Renal pelvis (tissue), 4 donors: ENCODE measurements around the gene PANX3. TPM values are rescaled to one million over a fixed set of nuclear protein-coding genes. Genes with fewer than 3 reads are reported as not detected.

ENCODE experiments used
- DNase-seq: peaks from one replicate; pipeline ENCODE4 v3.0.0-alpha.2; 2013
- polyA plus RNA-seq, 3 donors: library from polyadenylated mRNA; unstranded; fragments of 120-200 nt; gene quantifications; one replicate each; pipeline ENCODE4 v1.2.1, GENCODE V29; 2013; ENCODE audit not compliant: insufficient read length in 3 of 3

PANX3 gene
- polyA plus RNA-seq, 3 donors, result not detected

DNA sequence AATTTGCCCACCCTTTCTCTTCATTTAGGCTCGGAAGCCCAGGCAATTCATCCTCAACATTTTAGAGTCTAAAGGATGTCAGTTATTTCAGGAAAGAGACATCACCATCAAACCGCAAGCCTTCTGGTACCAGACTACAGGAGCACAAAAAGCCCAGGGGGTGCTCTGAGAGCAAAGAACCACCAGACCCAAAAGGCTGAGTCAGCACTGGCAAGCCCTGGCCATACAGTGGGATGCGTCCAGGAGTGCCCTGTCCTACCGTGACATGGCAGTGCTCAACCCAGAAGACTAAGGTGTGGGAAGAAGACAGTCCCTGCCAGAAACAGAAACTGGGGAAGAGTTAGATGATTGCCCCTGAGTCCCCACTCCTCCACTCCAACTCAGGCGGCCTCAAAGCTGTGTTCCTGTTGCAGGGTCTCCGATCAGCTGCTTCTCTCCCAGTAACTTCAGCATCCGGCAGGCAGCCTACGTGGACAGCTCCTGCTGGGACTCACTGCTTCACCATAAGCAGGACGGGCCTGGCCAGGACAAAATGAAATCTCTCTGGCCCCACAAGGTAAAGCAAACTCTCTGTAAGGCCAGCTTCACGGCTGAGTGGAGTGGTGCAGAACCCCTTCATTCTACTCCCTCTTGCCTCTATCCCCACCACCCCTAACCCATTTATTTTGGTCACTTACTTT lies 1.5 kb downstream of the PANX3 start:
- no peak for DNase-seq

DNA sequence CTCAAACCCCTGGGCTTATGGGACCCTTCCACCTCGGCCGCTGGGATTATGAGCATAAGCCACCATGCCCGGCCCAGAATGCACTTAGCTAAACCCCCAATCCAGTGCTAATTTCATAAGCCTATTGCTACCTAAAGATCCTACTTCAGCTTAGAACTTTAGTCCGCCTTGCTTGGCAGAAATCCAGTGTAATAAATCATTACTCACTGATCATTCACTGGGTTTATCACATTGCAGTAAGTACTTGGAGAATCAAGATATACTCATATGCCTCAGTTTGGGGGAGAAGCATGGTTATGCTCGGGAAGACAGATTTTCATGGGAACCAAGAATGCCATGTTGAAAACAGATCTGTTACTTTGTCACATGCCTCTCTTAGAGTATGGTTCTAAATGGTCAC lies 7.6 kb downstream of the PANX3 start:
- no peak for DNase-seq

DNA sequence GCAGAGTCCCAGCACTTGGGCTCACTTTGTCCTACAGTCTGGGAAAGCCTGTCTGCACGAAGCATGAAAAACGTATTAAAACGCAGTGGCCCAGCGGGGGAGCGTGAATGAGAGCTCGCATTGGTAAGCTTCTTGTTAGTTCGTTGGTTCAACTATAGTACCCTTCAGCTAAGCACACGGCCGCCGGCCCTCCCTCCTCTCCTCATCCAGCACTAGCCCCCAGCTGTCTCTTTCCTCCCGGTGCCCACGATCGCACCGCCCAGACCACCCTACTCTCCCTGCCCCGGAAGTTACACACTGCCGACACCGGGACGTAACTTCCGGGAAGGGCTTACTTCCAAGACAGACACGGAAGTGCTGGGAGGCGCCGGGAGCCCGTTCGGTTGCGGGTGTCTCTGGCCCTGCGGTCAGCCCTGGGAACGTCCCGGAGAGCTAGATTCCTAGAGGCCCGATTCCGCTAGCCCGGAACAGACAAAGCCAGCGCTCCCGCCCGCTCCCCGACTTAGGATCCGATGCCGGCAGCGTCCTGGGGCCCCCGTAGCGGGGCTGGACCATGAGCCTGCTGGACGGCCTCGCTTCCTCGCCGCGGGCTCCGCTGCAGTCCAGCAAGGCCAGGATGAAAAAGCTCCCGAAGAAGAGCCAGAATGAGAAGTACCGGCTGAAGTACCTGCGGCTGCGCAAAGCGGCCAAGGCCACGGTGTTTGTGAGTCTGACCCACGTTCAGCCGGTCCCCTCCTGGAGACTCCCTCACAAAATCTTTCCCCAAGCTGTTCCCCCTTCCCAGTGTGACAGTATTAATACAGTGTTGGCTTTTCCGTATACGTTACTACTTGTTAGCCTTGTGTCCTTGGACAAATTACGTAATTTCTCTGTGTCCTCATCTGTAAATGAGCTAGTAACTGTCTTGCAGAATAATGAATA lies 11.6 kb downstream of the PANX3 start, which contains the start of gene TBRG1:
Gene TBRG1, plus strand, starts transcription at position 334 of the 921 bp plus-strand sequence. Its CDS starts 220 bp downstream, at position 554.
- DNase-seq, result peak; percentile 95

DNA sequence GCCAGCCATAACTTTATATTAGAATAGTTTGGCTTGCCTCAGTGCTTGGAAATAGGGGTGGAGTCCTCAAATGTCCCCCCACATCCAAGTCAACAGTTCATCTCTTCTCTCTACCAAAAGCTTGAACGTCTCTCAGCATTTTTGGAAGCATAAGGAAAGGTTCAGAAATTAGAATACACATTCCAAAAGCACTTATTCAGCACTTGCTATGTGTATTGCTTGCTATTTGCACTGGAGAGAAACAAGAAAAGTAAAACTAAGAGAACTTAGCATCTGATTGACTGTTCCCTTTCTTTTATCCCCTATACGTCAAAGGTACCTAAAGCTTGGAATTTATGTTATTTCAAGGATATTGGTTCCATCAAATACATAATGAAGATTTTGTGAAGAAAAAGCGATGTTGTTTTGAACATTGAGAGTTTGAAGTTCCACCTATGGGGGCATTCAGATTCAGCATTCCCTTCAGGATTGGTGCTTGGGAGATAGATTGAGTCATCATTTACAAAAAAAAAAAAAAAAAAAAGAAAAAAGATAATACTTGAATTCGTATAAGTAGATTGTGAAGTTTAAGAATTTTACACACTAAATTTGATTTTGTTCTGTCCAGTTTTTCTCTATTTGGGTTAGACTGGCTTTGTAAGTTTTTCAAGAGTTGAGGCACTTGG lies 12.8 kb downstream of the PANX3 start:
- DNase-seq, result no peak

DNA sequence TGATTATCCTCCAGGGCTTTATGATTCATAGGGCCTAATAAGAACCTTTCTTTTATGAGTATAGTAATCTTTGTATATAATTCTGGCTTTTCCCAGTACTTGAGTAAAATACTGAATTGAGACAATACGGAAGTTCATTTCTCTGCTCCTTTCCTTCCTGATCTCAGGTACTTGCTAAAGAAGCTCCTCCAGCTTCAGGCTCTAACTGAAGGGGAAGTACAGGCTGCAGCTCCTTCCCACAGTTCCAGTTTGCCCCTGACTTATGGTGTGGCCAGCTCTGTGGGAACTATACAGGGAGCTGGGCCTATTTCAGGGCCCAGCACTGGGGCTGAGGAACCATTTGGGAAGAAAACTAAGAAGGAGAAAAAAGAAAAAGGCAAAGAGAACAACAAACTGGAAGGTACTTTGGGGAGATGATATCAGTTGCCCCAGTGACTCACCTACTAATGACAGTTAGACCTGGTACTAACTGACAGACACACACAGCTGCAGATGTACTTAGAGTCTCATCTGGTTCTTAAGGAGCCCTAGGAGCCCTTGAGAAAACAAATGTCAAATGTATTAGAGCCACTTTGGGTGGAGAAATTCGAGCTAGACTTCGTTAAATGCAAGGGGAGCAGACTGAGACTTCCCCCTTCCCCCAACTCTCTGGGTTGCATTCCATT lies 14.4 kb downstream of the PANX3 start:
- DNase-seq, result no peak

DNA sequence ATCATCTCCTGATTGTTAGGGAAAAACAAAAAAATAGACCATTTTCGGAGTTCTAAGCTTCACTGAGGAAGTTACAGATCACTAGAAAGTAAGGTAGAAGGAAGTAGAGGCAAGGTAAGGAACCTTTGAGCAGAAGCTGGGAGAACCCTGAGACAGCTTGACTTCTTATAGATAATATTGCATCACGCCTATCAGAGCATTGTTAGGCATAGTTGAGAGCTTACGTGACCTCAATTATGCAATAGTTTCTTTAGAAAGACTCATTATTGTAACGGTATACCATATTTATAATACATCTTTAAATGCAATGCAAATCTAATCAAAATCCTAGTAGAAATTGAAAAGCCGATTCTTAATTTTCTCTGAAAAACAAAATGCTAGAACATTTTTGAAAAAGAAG lies 16.3 kb downstream of the PANX3 start:
- no peak for DNase-seq

DNA sequence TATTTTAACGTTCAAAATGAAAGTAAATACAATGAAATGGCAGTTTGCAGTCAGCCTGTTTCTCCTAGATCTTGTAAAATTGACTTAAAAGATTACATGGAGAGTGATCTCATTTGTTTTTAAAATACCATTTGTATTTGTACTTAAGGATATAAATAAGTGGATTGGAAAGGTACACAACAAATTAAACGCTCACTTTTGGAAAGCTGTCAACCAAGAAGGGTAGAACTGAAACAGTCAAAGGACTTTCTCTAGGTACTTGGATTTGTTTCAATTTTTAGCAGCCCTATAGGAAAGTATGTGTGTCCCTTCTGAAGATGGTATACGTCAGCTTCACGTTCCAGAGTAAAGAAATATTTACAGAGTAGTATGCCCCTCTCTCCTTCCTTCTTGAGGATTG lies 18.7 kb downstream of the PANX3 start:
- DNase-seq, result no peak

DNA sequence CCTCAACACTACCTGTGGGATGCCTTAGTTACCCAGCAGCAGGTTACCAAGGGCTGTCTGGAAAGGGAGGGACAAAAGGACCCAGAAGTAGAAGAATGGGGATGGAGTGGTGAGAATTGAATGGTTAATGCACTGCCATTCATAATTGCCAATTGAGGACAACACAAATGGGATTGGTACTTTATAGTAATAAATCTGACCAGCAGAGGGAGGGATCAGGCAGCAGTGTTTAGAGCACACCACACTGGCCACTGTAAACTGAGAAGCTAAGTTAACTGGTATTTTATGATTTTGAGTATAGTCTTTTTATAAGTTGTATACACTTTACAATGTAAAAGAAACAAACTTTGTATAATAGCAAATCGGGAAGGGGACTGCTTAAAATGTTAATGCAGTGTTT lies 22.1 kb downstream of the PANX3 start:
- no peak for DNase-seq

DNA sequence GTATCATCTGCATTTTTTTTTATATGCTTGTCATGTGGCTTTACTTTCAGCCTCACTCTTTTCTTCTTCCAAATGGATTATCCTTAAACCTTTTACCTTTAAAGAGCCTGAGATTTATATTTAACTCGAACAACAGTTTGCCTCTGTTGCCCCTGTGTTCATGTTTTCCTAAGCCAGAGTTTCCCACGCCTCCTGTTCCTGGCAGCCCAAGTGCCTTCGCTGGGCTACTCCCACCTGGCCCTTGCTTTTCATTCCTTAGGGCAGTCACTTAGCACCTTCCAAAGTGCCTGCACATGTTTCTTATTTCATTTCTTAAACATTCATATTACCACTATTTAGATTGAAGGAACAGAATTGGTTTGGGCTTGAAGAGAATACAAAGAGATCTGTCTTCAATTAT lies 24.7 kb downstream of the PANX3 start:
- no peak for DNase-seq

DNA sequence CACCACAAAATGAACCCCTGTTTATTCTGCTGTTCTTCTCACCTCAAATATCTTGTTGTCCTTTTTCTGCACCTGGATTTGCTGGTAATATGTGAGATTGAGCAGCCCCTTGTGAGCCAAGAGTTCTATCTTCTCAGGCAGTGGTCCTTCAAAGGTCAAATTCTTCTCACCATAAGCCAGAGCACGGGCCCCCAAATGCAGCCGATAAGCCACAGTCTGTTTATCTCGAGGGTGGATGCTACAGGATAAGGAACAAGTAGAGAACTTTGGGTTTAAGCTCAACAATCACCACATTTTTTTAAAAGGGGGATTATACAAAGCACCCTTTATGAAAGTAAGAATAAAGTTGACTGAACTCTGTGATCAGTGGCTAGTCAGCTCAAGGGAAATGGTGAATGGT lies 27.3 kb downstream of the PANX3 start:
- DNase-seq, result no peak

DNA sequence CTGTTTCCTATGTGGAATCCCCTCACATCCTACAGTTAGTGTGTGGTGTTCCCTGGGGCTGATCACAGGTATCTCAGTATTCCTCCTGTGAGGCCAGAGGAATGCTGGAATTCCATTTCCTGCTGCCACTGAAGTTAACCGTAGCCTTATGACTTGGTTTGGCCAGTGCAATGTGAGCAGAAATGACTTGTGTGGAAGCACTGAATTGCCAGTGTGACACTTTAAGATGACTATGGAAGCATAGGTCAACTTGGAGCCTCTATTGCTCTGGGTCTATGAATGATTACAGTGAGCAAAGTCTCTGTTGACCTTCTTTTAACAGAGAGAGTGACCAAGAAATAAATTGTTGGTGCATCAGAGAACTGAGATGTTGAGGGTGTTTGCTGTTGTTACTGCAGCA lies 28.0 kb downstream of the PANX3 start:
- no peak for DNase-seq

DNA sequence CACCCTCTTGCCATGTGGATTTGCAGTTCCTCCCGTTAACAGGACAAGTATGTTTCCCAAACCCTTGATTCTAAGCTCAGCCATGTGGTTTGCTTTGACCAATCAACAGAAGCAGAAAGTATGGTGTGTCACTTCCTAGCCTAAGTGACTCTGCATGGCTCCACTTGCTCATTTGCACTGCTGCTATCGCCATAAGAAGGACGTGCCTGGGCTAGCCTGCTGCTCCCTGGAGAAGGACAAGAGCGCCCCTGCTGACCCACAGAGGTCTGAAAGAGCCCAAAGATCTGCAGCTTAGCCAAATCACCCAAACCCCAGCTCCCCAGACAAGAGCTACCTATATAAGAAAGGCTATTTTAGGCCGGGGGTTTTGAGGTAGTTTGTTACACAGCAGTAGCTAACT lies 29.4 kb downstream of the PANX3 start:
- no peak for DNase-seq

DNA sequence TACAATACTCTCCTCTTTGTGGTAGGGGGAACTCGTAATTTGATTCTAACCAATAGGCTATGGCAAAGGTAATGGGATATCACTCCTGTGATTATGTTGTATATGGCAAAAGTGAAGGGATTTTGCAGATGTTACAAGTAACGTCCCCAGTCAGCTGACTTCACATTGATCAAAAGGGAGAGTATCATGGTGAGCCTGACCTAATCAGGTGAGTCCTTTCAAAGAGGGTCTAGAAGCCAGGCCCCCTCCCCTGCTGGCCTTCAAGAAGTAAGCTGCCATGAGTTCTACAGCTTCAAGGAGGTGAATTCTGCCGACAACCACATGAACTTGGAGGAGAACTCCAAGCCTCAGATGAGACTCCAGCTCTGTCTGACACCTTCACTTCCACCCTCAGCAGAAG lies 31.4 kb downstream of the PANX3 start:
- no peak for DNase-seq

DNA sequence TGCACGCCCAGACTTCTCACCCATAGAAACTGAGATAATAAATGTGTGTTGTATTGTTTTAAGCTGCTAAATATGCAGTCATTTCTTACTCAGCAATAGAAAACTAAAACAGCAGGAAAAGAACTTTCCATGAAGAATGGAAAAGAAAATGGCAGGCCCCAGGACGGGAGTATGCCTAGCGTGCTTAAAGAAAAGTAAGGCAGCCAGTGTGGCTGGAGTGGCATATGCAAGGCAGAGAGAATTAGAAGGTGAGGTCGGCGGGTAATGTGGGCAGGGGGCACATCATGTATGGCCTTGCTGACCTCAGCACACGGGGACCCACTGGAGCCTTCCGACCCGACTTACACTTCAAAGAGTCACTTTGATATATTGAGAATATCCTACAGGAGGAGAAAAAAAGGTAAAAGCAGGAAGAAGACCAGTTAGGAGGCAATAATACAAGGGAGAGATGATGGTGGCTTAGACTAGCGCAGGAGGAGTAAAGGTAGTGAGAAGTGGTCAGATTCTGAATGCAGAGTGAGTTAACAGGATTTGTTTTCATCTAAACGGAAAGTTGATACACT lies 31.9 kb downstream of the PANX3 start:
- DNase-seq, result no peak

DNA sequence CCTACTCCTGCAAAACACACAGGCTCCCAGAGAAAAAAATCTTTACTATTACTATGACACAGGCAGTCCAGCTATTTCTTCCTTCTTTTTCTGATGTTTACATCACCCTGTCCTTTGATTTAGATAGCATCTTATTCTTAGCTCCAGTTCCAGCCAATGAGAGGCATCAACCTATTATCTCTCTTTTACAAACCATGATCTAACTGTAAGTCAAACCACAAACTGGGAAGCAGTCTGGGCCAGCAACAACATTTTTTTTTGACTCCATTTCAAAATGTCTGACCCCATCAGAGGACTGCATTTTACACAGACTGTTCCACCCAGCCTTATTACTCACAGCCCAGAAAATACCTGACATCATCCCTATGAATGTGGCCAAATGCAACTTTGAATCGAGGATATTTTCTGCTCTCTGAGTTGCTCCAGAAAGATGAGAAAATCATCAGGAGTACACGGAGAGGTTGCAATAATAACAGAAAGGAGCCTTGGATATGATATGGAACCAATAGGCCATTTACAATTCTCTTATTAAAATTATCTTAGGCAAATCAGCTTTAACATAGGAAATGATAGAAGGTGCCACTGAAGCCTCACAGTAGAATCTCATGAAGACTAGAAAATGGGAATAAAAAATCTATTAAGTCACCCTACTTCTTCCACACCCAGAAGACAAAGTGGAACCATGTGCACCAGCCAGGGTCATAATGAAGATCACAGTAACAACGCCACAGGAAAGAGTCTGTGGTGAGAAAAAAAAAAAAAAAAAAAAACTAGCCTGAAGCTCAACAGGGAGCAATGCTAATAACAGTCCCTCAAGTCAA lies 32.6 kb downstream of the PANX3 start:
- no peak for DNase-seq

DNA sequence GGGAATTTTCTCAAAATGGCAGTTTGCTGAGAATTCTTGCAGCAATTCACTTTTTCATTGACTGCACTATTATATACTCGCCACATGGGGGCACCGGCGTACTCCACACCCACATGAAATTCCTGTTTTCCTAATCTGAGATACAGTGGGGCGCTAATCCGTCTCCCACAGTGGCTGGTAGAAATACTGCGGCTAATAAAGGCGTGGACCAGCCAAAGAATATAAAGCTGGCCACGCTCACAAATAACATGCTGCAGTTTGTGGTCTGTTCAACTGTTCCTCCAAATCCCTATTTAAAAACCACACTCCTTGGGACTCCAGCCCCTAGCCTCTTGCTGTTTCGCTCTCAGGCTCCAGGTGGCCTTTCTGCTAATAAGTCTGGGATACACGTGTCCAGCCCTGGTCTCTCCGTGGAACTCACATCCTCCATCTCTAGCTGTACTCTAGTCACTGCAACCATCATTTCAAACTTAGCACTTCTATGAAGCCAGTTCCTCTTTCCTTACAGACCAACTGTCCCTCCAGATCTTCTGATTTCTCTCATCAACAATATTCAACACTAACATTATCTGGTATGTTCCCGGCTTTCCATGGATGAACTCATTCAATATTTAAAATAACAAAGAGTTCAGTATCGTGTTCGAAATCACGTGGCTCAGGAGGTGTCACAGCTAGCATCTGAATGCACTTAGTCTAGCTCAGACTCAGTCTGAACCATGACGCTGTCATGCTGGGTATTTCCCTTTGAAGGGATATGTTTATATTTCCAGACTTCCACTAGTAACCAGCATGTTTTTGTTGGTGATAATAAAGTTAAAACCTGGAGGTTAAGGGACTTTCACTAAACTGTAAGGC lies 33.4 kb downstream of the PANX3 start:
- DNase-seq, result peak; percentile 68

DNA sequence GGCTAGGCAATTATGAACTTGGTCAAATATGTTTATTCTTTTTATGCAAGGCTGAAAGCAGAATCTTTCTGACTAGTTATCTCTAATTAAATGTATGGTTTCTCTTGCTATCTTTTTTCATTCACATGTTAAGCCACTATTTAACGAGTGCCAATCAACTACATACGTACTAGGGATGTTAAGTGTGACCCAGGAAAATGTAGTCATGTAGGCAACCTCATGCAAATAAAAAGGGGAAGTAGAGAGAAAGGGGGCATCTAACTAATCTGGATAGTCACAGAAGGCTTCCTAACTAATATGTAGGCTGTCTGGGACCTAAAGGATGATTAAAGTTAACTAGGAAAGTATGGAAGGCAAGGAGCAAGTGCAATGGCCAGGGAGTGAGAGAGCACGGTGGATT lies 34.9 kb downstream of the PANX3 start:
- DNase-seq, result no peak

DNA sequence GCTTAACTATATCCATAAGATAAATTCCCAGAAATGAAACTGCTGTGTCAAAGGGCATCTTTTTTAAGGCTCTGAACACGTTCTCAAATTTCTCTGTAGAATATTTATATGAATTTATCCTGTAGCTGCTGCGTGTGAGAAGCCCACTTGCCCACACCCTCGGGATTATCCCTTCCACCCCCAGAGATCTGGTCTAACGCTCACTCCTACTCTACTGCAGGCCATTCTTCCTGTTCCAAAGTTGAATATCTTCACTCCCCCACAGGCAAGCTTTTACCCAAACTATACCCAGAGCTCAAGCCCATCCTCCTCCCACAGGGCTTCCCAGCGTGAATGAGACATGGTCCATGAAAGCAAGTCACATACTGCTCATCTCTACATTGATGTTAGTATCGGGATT lies 37.4 kb downstream of the PANX3 start:
- no peak for DNase-seq

DNA sequence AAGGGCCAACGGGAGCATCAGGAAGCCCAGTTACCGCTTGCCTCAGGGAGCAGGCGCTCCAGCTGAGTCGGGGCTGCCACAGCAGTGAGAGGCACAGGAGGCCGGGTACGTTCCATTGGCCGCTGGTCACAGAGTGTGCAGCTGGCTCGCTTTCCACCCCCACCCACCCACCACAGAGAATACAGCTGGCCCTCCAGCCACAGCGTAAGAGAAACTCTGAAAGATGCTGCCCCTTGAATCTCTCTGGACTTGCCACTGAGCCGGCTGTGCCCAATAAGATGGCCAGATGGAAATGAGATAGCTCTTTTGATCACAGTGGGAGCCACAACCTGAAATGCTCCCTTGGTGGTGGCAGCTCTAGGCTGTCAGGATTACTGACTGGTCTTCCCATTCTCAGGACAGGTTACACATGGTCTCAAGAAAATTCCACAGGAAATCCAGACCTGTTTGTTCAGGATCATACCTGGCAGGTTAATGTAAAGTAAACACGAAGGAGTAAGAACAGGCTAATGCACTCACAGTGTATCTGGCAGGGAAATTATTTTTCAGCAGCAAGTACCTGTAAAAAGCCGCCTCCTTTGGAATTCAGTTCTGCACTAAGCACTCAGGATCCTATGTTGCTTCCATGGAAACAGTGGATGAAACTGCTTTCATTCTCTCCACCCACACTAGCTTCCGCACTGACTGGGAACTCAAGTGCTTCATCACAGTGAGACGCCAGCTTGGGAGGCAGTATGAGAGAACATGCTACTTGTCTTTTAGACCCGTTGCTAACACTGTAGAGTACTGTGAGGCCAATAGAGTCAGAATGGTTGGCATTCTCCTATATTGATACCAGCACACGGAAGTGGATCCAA lies 45.8 kb downstream of the PANX3 start:
- peak; percentile 47 for DNase-seq
